DMS53 (cell line): ENCODE results near the gene FNDC3A.
"Not testable (repeated sequence)": the region's sequence is repeated elsewhere in the genome, so short reads cannot be mapped to it uniquely, and the experiment has no call there.

Source experiments
- DNase-seq: peaks from one replicate; lab custom pipeline; 2025; lab: John Stamatoyannopoulos, UW

FNDC3A gene

GRCh38 chr13:49042476-49042875, 66.8 kb downstream of the FNDC3A start:
- no peak for DNase-seq

GRCh38 chr13:49044008-49044407, 68.3 kb downstream of the FNDC3A start:
- DNase-seq: no peak

GRCh38 chr13:49044836-49045235, 69.1 kb downstream of the FNDC3A start:
- DNase-seq: no peak

GRCh38 chr13:49046002-49046401, 70.3 kb downstream of the FNDC3A start:
- no peak for DNase-seq

GRCh38 chr13:49046519-49046918, 70.8 kb downstream of the FNDC3A start:
- DNase-seq: no peak

GRCh38 chr13:49052813-49053212, 77.1 kb downstream of the FNDC3A start:
- no peak for DNase-seq

- DNase-seq: no peak
Observed at GRCh38 chr13:49053215-49053614, 77.5 kb downstream of the FNDC3A start.

- DNase-seq: no peak
Observed at GRCh38 chr13:49053906-49054305, 78.2 kb downstream of the FNDC3A start.

- no peak for DNase-seq
Observed at GRCh38 chr13:49055021-49055420, 79.3 kb downstream of the FNDC3A start.

- no peak for DNase-seq
Observed at GRCh38 chr13:49057176-49057575, 81.5 kb downstream of the FNDC3A start.

- DNase-seq: no peak
Observed at GRCh38 chr13:49058761-49059160, 83.0 kb downstream of the FNDC3A start.

- no peak for DNase-seq
Observed at GRCh38 chr13:49060678-49061387, 85.1 kb downstream of the FNDC3A start.

GRCh38 chr13:49061388-49061752, 85.7 kb downstream of the FNDC3A start:
- not testable (repeated sequence) for DNase-seq

GRCh38 chr13:49062297-49062896, 86.7 kb downstream of the FNDC3A start:
- no peak for DNase-seq

- DNase-seq: no peak
Observed at GRCh38 chr13:49063011-49063410, 87.3 kb downstream of the FNDC3A start.

- DNase-seq: no peak
Observed at GRCh38 chr13:49063497-49063896, 87.8 kb downstream of the FNDC3A start.

- no peak for DNase-seq
Observed at GRCh38 chr13:49064476-49064875, 88.8 kb downstream of the FNDC3A start.

- no peak for DNase-seq
Observed at GRCh38 chr13:49066856-49067255, 91.1 kb downstream of the FNDC3A start.

GRCh38 chr13:49068498-49068897, 92.8 kb downstream of the FNDC3A start:
- DNase-seq: not testable (repeated sequence)

- not testable (repeated sequence) for DNase-seq
Observed at GRCh38 chr13:49070021-49070420, 94.3 kb downstream of the FNDC3A start.

GRCh38 chr13:49071341-49071937, 95.7 kb downstream of the FNDC3A start:
- DNase-seq: no peak

GRCh38 chr13:49082653-49083536, 107.2 kb downstream of the FNDC3A start:
- DNase-seq: no peak
